ENCODE data around the gene GPX4. TPM values are rescaled to one million over a fixed set of nuclear protein-coding genes. Genes with fewer than 3 reads are reported as not detected.

Gene GPX4
- total RNA-seq, 1 donor from 2014 or later: 354 TPM

DNA sequence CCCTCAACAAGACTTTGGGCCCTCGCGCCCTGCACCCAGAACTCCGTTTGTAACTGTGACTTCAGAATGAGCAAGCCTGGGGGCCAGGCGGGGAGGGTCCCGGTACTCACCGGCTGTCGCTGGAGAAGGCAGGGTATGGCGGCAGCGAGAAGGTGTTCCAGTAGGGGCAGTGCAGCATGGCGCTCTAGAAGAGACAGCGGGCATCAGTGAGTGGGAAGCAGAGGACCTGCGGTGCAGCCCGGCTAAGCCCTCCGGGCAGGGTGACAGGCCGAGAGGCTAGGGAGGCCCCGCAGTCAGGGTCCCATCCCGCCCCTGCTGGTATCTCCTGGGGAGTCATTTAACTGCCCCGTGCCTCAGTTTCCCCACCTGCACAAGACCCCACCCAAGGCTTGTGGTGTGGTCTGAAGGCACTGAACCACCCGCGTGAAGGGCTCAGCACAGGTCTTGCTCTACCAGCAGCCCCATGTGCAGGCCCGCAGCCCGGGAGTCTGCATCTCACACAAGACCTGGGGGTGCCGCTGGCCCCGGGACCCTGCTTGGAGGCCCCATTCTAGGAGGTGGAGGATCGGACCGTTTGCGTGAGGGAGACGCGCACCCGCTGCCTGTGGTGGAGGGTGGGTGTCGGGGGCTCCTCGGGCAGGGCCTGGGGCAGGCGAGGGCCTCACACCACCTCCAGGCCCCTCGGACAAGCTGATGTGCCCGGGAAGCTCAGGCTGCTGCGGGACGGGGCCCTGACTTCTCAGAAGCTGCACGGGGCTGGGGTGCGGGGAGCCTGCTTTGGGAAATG is 45.7 kb downstream of the GPX4 start:
- no peak for DNase-seq (ENCODE audit: extremely low spot score, unreplicated experiment)
- no peaks in the 10 kb centered on the region for H3K9me3 Mint-ChIP-seq (ENCODE audit: unreplicated experiment)
- H3K4me1 Mint-ChIP-seq (ENCODE audit: unreplicated experiment): peaks cover 3% of the 10 kb centered on the region
- no peaks in the 10 kb centered on the region for H3K27me3 Mint-ChIP-seq (ENCODE audit: unreplicated experiment)
- H3K27ac Mint-ChIP-seq (ENCODE audit: unreplicated experiment): no peak overlapping the region
- H3K36me3 Mint-ChIP-seq (ENCODE audit: unreplicated experiment): peaks cover 11% of the 10 kb centered on the region
- TF ChIP-seq, protein P1, sequence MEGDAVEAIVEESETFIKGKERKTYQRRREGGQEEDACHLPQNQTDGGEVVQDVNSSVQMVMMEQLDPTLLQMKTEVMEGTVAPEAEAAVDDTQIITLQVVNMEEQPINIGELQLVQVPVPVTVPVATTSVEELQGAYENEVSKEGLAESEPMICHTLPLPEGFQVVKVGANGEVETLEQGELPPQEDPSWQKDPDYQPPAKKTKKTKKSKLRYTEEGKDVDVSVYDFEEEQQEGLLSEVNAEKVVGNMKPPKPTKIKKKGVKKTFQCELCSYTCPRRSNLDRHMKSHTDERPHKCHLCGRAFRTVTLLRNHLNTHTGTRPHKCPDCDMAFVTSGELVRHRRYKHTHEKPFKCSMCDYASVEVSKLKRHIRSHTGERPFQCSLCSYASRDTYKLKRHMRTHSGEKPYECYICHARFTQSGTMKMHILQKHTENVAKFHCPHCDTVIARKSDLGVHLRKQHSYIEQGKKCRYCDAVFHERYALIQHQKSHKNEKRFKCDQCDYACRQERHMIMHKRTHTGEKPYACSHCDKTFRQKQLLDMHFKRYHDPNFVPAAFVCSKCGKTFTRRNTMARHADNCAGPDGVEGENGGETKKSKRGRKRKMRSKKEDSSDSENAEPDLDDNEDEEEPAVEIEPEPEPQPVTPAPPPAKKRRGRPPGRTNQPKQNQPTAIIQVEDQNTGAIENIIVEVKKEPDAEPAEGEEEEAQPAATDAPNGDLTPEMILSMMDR (IDR thresholded peaks at IDR 0.05): no peak
- no peak overlapping the region for H3K4me3 Mint-ChIP-seq (ENCODE audit: unreplicated experiment)

DNA sequence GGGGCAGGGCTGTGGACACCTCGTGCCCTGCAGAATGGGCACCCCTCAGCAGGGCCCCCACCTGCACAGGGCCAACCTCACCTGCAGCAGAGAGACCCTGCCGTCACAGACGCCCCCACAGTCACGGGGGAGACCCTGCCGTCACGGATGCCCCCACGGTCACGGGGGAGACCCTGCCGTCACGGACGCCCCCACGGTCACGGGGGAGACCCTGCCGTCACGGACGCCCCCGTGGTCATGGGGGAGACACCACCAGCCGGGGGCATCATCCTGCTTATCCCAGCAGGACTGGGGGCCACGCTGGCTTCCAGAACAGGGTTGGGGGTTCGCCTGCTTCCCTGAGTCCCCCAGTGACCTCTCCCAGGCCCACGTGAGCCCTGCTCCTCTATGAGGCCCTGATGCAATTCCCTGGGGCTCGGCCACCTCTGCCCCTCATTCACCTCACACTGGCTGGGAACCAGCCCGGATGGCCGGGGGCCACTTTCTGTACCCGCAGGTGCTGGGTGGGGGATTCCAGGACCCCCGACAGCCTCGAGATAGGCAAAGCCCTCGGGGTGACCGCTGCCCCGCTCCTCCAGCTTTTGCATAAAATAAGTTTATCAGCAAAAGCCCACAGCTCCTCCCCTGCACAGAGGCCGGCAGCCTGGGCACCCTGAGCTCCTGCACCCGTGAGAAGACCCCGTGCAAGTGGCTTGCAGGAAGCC is 46.7 kb downstream of the GPX4 start:
- TF ChIP-seq, protein P1 (IDR thresholded peaks at IDR 0.05): no peak
- no peak overlapping the region for H3K27ac Mint-ChIP-seq (ENCODE audit: unreplicated experiment)
- no peaks in the 10 kb centered on the region for H3K9me3 Mint-ChIP-seq (ENCODE audit: unreplicated experiment)
- H3K36me3 Mint-ChIP-seq (ENCODE audit: unreplicated experiment): peaks cover 7% of the 10 kb centered on the region
- no peak overlapping the region for H3K4me3 Mint-ChIP-seq (ENCODE audit: unreplicated experiment)
- DNase-seq (ENCODE audit: extremely low spot score, unreplicated experiment): no peak
- H3K4me1 Mint-ChIP-seq (ENCODE audit: unreplicated experiment): peaks cover 11% of the 10 kb centered on the region
- H3K27me3 Mint-ChIP-seq (ENCODE audit: unreplicated experiment): no peaks in the 10 kb centered on the region

DNA sequence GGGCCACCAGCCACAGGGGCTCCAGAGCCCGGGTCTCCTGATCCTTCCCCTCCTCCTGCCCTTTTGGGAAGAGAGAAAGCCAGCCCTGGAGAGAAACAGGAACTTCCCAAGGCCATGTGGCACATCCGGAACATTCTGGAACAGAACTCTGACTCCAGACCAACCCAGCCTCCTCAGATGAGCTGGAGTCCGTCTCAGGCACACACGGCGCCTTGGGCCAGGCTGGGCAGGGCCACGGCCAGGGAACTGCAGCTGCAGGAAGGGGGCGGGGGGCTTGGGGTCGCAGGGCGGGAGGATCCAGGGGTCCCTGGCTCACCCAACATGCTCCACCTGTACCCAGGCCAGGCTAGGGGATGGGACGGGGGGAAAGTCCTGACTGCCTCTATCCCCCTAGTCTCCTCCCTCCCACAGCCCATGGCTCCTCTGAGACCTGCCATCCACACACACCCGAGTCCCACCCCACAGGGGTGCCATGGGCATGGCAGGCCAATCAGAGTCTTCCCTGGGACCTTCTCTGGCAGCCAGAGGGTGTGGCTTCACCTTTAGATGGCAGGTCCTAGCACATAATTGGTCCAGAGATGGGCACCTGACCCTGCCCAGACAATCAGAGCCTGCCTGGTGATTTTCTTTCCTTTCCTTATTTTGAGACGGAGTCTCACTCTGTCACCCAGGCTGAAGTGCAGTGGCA is 47.4 kb downstream of the GPX4 start:
- Mint-ChIP-seq H3K36me3 (ENCODE audit: unreplicated experiment) (peaks cover 4% of the 10 kb centered on the region), H3K27ac (ENCODE audit: unreplicated experiment) (no peak overlapping the region), H3K27me3 (ENCODE audit: unreplicated experiment) (no peaks in the 10 kb centered on the region), H3K4me1 (ENCODE audit: unreplicated experiment) (peaks cover 13% of the 10 kb centered on the region), H3K4me3 (ENCODE audit: unreplicated experiment) (no peak overlapping the region), H3K9me3 (ENCODE audit: unreplicated experiment) (no peaks in the 10 kb centered on the region)
- DNase-seq (ENCODE audit: extremely low spot score, unreplicated experiment): no peak
- TF ChIP-seq, protein P1 (IDR thresholded peaks at IDR 0.05): no peak

DNA sequence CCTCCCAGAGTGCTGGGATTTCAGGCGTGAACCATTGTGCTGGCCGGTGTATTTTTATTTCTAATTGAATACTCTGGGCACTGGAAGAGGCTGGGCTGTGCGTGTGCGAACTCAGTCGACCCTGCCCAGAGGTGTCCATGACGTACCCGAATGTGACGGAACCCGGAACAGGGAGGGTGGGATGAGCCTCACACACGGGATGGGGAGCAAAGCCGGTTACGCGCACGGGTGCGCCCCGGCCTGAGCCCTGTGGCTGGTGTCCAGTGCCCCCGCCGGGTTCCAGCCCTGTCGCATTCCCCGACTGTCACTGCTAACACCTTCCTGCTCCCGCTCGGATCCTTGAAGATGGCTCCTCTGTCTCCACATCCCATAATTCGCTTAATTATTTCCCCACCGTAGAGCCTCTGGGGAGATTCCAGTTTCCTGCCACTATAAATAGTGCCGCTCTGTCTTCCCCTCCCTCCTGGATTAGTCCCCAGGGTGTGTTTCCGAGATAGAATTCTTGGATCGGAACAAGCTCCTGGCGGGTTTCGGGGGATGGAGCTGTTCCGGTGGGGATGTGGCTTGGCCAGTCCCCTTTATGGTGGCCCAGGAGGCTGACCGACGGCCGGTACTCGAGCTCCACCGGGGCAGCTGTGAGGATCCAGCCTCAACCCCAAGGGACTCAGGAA is 48.3 kb downstream of the GPX4 start:
- H3K27me3 Mint-ChIP-seq (ENCODE audit: unreplicated experiment): no peaks in the 10 kb centered on the region
- peaks cover 4% of the 10 kb centered on the region for H3K36me3 Mint-ChIP-seq (ENCODE audit: unreplicated experiment)
- no peak overlapping the region for H3K27ac Mint-ChIP-seq (ENCODE audit: unreplicated experiment)
- peaks cover 14% of the 10 kb centered on the region for H3K4me1 Mint-ChIP-seq (ENCODE audit: unreplicated experiment)
- H3K9me3 Mint-ChIP-seq (ENCODE audit: unreplicated experiment): no peaks in the 10 kb centered on the region
- H3K4me3 Mint-ChIP-seq (ENCODE audit: unreplicated experiment): no peak overlapping the region
- TF ChIP-seq, protein P1 (IDR thresholded peaks at IDR 0.05): no peak
- DNase-seq (ENCODE audit: extremely low spot score, unreplicated experiment): no peak

Data from osteocyte (in vitro differentiated cells).